Cardiac muscle cell (in vitro differentiated cells and primary cell): ENCODE measurements around the gene FNDC11. TPM values are rescaled to one million over a fixed set of nuclear protein-coding genes. Genes with fewer than 3 reads are reported as not detected.

Source experiments
- DNase-seq, 2 donors: peaks; one replicate each; pipeline versions ENCODE4 v3.0.0 to v3.0.0-alpha.2; 2010 to 2017; ENCODE audit warnings: low read depth in 1 of 2, low spot score in 1 of 2
- H3K27ac ChIP-seq: fragments of 200-600 bp; sonication (generic); 2 replicates; pipeline ENCODE4 v1.5.1; 2016
- H3K27me3 ChIP-seq: fragments of 200-600 bp; sonication (generic); 2 replicates; pipeline ENCODE4 v1.6.0; 2016; ENCODE audit warnings: control low read depth
- H3K36me3 ChIP-seq: fragments of 200-600 bp; sonication (generic); 2 replicates; pipeline ENCODE4 v1.5.1; 2016; ENCODE audit warnings: control low read depth
- H3K4me1 ChIP-seq: fragments of 200-600 bp; sonication (generic); 2 replicates; pipeline ENCODE4 v1.8.1; 2017; ENCODE audit warnings: low read depth, mild to moderate bottlenecking, mixed run types
- H3K4me3 ChIP-seq: fragments of 200-600 bp; sonication (generic); 2 replicates; pipeline ENCODE4 v1.5.1; 2016; ENCODE audit warnings: mild to moderate bottlenecking
- H3K9me3 ChIP-seq: fragments of 200-600 bp; sonication (generic); 2 replicates; pipeline ENCODE4 v1.5.1; 2017; ENCODE audit warnings: low read depth, mild to moderate bottlenecking, control low read depth
- polyA plus RNA-seq: library from polyadenylated mRNA; unstranded; fragments of >200 nt; fragmentation: Nextera tagmentation; extraction: Ambion mirVana; gene quantifications from 2 replicates; pipeline ENCODE4 v1.2.1, GENCODE V29; 2016
- total RNA-seq: library from RNA; depleted of rRNA; stranded (reverse); fragments of >200 nt; gene quantifications from 2 replicates; pipeline ENCODE4 v1.2.3, GENCODE V29; 2016
- TF ChIP-seq, protein P1 (sequence below): IDR thresholded peaks from 2 replicates; pipeline ENCODE4 v1.5.1; 2012; ENCODE audit warnings: low read depth, mild to moderate bottlenecking, low read length

FNDC11 gene
- total and polyA plus RNA-seq, 2 experiments from 2014 or later: 0.09 to 3.4 TPM

GRCh38 chr20:63543733-63544132 lies 10.2 kb upstream of the FNDC11 start:
- H3K36me3 ChIP-seq: no peaks in the 10 kb centered on the region
- TF ChIP-seq, protein P1, sequence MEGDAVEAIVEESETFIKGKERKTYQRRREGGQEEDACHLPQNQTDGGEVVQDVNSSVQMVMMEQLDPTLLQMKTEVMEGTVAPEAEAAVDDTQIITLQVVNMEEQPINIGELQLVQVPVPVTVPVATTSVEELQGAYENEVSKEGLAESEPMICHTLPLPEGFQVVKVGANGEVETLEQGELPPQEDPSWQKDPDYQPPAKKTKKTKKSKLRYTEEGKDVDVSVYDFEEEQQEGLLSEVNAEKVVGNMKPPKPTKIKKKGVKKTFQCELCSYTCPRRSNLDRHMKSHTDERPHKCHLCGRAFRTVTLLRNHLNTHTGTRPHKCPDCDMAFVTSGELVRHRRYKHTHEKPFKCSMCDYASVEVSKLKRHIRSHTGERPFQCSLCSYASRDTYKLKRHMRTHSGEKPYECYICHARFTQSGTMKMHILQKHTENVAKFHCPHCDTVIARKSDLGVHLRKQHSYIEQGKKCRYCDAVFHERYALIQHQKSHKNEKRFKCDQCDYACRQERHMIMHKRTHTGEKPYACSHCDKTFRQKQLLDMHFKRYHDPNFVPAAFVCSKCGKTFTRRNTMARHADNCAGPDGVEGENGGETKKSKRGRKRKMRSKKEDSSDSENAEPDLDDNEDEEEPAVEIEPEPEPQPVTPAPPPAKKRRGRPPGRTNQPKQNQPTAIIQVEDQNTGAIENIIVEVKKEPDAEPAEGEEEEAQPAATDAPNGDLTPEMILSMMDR: no peak
- no peaks in the 10 kb centered on the region for H3K27me3 ChIP-seq
- no peak overlapping the region for H3K27ac ChIP-seq
- H3K4me3 ChIP-seq: no peak overlapping the region
- H3K9me3 ChIP-seq: no peaks in the 10 kb centered on the region
- H3K4me1 ChIP-seq: no peaks in the 10 kb centered on the region
- DNase-seq: no peak

GRCh38 chr20:63544241-63544957 lies 9.6 kb upstream of the FNDC11 start:
- Histone ChIP-seq H3K4me3 (no peak overlapping the region), H3K9me3 (no peaks in the 10 kb centered on the region), H3K4me1 (no peaks in the 10 kb centered on the region), H3K27me3 (no peaks in the 10 kb centered on the region), H3K36me3 (no peaks in the 10 kb centered on the region), H3K27ac (no peak overlapping the region)
- TF ChIP-seq, protein P1: no peak
- no peak for DNase-seq

GRCh38 chr20:63544958-63545516 lies 8.9 kb upstream of the FNDC11 start:
- Histone ChIP-seq H3K4me3 (no peak overlapping the region), H3K27me3 (no peaks in the 10 kb centered on the region), H3K4me1 (no peaks in the 10 kb centered on the region), H3K9me3 (no peaks in the 10 kb centered on the region), H3K27ac (no peak overlapping the region), H3K36me3 (no peaks in the 10 kb centered on the region)
- TF ChIP-seq, protein P1: no peak
- no peak for DNase-seq

GRCh38 chr20:63545814-63546213 lies 8.1 kb upstream of the FNDC11 start:
- TF ChIP-seq, protein P1: no peak
- Histone ChIP-seq H3K27ac (no peak overlapping the region), H3K4me3 (no peak overlapping the region), H3K27me3 (no peaks in the 10 kb centered on the region), H3K36me3 (no peaks in the 10 kb centered on the region), H3K9me3 (no peaks in the 10 kb centered on the region), H3K4me1 (no peaks in the 10 kb centered on the region)
- no peak for DNase-seq

GRCh38 chr20:63546256-63546955 lies 7.6 kb upstream of the FNDC11 start:
- Histone ChIP-seq H3K9me3 (no peaks in the 10 kb centered on the region), H3K4me3 (no peak overlapping the region), H3K36me3 (no peaks in the 10 kb centered on the region), H3K27me3 (no peaks in the 10 kb centered on the region), H3K27ac (no peak overlapping the region), H3K4me1 (no peaks in the 10 kb centered on the region)
- TF ChIP-seq, protein P1: no peak
- DNase-seq: no peak
